Measurements from ENCODE around the gene TCF7.
A peak's percentile ranks its signal among the peaks of the same experiment; 100 is the strongest.

TCF7 gene

DNA sequence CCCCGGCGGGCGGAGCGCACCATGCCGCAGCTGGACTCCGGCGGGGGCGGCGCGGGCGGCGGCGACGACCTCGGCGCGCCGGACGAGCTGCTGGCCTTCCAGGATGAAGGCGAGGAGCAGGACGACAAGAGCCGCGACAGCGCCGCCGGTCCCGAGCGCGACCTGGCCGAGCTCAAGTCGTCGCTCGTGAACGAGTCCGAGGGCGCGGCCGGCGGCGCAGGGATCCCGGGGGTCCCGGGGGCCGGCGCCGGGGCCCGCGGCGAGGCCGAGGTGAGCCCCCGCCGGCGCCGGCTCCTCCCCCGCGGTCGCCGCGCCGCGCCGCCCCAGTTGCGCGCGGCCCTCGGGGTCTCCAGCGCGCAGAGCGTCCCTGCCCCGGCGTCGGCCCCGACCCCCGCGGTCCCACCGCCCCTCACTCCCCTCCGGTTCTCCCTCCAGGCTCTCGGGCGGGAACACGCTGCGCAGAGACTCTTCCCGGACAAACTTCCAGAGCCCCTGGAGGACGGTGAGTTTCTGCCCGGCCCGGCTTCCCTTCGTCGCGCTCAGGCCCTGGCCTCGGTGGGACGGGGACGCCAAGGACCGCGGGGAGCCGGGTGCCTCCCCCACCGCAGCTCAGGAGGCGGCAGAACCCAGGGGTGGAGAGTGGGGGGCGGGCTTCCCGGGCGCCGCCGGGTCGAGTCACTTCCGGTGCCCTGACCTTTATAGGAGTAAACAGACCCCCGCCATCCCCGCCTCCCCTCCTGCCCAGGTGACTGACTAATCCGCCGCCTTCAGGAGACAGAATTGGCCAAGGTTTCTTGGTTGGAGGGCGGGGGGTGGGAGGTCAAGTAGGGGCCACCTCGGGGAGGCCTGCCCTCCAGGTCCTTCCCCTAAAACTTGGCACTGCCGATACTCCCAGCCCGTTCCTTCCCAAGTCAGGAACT lies 665 bp downstream of the TCF7 start:
- peak; percentile 53 to 74 (median 62) for DNase-seq

DNA sequence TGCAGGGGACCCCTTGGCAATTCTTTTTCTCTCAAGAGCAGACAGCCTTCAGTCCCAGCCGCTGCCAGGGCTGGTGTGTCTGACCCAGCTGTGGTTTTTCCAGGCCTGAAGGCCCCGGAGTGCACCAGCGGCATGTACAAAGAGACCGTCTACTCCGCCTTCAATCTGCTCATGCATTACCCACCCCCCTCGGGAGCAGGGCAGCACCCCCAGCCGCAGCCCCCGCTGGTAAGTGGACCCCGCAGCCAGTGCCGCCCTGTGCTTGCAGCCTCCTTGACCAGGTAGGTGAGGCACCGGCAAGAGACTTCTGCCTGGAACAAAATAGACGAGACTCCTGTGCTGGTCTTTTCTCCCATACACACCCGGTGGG lies 1.3 kb downstream of the TCF7 start:
- peak in 1 of 6 experiments; percentile 61 for DNase-seq

DNA sequence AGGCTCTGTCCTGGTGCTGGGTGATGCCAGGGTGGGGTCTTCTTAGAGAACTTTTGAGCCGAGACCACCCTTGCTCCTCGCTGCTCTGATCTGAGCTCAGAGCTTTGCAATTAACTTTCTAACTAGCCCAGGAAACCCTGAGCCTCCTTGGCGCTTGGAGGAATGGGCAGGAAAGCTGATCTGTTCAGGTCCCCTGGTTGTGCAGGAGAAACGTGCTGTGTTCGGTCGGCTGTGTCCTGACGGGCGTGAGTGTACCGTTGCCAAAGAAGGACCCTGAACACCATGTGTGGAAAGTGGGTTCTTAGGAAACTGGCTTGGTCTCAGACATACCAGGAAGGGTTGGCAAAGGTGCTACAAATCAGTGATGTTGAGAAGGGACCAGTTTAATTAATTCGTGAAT lies 1.8 kb downstream of the TCF7 start:
- no peak for DNase-seq

DNA sequence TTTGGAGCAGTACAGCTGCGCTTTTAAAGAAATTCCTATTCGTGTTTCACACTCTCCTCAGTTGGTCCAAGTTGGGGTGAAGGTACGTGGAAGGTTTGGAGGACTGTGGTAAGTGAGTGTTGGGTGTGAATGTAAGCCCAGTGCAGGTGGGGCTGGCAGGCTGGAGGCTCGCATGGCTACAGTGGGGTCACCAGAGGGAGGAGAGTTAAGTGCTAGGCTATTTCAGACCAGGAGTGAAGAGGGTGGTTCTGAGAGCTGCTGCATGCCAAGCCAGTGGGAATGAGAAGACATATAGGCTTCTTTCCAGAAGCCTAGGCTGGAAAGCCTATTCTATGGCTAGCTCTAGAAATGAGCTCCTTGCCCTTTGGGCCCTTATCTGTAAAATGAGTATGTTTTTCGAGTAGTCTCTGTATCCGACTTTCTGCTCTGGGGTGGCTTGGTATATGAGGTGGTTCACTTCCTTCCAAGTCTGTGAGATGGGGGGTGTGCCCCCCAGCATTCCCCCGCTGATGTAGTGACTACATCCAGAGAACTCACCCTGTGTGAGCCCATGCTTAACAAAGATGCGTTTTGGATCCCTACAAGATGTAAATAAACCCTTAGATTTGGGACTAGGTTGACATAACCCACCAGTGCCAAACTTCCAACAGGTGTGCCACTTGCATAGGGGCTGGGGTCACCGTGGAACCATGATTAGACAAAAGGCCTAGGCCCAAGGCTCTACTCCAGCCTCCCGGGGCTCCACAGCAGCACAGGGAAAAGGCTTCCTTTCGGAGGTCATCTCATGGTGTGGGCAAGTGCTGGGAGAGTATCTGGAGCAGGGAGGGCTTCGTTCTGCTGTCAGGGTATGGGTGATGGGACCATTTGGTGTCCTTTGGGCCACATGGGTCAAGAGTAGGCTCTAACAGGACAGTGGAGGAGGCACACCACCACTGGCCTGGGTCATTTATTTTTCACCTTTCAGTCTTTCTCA lies 2.6 kb downstream of the TCF7 start:
- DNase-seq: peak in 2 of 6 experiments; percentile 32 to 42

DNA sequence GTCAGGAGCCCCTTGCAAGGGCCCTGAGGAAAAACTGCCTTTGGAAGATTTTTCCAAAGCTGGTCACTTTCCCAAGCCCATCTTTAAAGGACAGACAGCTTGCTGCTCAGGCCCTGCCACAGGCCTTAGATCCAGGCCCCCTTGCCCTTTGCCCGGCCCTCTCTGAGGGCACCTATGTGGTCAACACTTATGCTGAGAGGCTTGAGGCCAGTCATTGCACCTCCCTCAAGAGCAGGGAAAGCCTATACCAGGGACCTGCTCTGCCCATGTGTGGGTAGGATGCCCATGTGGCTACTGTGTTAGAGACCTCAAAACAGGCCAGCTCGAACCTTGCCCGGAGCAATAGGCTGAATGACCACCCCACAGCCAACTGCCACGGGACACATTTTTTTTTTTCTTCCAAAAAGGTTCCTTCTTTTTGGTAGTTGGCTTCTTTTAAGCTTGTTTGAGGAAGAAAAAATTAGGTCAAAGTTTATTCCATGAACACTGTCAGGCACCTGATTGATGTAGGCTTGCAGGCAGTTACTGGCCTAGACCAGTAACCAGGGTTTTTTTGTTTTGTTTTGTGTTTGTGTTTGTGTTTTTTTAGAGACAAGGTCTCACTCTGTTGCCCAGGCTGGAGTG lies 3.8 kb downstream of the TCF7 start:
- DNase-seq: no peak

DNA sequence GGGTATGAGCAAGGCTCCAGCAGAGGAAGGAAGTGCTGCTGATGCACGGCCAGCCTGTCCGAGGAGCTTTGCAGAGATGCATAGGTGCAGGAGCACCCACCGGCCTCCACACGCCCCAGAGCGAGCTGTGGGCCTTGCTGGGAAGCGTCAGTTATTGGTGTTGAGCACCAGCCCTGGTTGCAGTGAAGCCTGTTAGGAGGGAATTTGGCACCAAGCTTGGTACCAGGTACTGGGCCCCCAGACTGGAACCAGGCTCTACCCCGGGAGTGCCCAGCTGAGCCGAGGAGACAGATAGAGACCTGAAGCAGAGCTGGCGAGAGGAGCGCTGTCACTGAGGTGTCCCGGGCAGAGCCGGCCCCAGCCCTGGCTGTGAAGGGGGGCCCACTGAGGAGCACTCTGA lies 5.2 kb downstream of the TCF7 start:
- peak in 2 of 6 experiments; percentile 27 to 32 for DNase-seq

DNA sequence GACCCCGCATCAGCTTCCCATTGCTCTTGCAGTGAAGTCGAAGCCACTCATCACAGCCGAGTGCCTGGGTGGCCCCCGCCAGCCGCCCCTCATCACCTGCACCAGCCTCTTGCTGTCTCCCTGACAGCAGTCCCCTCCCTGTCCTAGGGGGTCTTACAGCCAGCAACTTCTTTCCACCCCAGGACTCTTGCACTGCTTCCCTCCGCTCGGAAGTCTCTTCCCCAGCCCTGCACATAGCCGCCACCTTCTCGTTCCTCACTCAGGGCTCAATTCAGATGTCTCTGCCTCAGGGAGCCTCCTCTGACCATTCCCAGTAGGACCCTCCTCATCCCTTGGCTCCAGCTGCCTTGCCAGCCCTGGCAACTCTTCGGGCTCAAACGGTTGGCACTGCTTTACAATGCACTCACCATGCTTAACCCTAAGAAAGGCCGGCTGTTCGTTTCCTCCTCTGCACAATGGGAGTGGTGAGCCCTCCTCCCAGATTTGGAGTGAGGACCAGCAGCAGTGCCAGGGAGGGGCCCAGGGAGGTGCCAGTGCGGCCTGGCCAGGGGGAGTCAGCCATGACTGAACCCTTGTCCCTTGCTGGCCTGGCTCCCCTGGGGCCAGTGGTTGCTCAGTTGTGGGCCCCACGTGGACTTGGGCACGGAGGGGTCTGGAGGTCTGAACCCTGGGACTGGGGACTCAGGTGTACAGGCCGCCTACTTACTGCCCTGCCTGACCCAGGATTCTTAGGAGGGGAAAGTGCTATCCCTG lies 6.1 kb downstream of the TCF7 start:
- DNase-seq: peak in 1 of 6 experiments; percentile 33

DNA sequence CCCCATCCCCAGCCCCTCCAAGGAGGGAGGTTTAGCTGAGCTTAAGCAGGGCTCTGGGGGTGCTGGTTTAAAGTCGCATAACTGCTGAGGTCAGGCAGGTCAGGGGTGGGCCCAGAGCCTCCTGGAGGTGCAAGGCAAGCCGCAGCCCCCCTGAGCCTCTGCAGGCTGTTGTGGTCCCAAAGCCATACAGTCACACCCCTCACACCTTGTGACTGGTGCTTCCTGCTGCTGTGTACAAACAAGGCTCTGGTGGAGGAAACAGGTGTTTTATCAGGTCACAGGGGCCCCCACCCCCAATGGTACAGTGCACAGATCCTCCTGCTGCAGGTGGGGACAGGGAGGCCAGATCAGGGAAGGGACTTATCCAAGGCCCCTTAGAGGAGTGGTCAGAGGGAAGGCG lies 8.0 kb downstream of the TCF7 start:
- DNase-seq: peak; percentile 46 to 62 (median 56)

DNA sequence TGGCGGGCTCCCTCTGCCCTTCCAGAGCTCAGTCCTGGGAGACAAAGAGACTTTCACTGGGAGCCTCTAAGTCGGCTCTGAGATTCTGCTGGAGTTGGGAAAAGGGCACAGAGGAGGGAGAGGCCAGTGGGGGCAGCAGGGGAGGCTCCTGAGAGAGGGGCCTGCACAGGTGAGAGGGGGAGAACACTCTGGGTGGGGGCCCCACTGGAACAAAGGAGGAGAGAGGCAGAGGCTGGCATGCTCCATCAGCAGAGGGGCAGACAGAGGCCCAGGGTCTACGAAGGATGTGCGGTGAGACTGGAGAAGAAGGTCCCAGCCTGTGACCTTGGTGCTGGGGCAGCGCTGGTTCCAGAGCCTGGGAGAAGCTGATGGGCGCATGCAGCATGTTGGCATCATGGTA lies 8.9 kb downstream of the TCF7 start:
- no peak for DNase-seq

DNA sequence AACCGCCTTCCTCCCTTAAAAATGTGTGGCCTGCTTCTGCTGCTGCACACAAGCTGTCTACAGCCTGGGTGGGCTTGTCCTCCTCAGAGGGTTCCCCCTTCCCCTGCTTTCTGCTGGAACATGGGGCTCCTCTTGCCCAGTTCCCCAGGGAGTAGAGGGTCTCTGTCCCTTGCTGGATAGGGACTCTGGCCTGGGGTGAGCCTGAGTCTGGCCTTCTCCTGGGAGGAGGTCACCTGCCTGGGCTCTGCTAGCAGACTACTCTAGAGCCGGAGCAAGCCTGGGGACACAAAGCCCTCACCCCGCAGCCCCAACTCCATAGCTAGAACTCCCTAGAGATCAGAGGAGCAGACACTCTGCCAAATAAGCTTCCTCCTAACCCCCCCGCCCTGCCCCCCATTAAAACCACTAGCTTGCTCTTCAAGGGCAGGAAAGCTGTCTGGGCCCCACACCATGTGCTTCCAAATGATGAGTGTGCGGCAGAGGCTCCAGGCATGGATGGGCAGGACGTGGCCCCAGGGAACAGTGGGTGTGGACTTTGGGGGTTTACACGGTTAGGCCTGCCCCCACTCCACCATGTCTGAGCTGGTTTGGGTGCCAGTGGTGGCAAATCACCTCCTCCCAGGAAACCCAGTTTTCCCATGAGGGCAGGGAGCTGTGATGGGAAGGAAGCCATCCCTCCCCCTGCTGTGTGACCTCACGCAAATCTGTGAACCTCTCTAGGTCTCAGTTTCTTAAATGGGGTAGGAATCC lies 10.0 kb downstream of the TCF7 start:
- DNase-seq: peak; percentile 63 to 71 (median 66)

DNA sequence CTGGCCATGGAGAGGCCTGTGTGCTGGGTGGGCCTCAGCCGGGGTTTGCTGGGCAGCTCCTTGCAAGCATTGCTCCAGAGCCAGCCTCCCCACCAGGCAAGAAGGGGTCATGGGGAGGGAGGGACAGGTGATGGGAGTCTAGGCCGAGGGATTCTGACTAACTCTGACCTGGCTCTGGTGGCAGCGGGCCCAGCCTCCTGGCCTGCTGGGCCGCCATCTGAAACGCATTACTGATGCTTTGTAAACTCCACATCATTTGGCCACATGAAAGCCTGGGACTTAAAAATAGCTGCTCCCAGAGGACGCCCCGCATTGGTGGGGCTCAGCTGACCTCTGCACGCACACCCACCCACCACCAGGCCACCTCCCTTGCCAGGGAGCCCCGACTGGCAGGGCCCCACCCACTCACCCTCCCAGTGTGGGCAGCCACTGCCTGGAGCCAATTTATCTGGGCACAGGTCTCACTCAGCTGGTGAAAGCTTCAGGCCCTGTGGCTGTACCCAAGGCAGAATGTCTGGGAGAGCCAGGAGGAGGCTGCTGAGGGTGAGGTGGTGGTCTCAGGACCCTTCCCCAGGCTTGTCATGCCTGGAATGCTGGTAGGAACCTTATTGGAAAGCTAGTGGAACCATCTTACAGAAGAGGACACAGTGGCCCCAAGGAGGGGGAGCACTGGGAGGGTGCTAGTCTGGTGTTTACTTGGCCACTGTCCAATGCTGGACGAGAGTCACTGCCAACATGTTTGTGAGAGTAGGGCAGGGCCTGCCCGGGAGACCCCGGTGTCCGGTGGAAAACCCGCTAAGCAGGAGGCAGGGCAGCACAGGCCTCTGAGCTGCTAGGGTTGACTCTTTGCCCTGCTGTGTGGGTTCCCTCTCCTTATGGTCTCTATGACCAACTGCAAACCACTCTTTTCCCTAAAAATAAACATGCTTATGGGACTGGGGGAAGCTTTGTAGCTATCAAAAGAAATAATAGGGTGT lies 10.8 kb downstream of the TCF7 start:
- peak in 2 of 6 experiments; percentile 33 to 36 for DNase-seq

DNA sequence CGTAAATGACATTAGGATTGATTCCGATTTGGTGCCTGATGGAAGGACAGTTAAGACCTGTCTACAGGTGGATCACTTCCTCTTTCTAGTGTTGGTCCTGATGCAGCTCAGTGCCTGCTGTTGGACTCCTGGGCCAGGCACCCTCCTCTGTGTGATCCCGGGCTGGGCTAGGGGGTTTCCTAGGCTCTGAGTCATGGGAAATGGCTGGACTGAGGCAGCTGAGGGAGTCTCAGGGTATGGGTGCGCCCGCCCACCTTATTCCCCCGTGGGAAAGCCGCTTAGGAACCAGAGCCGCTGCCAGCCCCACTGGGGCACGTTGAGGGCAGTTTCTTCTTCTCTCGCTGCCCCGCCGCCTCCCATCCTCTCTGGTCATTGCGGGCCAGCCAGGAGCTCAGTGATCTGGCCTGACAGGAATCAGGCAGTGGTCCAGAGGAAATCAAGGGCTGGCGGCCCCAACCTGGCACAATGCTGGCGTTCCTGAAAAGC lies 12.9 kb downstream of the TCF7 start:
- DNase-seq: peak in 3 of 6 experiments; percentile 54 to 65 (median 64)

DNA sequence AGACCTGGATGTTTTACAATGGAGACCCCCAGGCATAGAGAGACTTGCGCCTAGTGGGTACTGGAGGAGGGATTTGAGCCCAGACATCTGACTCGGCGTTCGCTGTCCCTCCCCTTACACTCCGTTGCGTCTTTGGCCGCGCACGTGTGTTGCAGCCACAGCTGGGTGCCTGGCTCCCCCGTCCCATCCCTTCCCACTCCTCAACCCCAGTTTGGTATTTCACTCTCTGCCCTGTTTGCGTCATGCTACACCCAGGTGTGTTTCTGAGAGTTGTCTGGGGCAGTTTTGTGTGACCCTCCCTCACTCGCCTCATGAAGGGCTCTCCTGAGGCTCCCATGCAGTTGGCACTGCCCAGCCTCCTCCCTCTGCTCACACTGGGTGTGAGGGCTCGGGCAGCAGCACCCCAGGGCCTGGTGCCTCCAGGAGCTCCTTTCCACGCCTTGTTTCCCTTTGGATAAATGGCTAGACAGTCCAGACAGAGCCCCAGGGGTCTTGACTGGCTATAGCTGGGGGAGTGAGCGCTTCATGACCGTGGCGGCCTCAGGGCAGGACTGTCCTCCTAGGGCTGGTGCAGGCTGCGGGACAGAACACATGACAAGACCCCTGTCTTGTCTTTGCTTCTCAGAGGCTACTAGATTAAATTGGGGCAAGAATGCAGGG lies 13.6 kb downstream of the TCF7 start:
- peak in 2 of 6 experiments; percentile 27 to 41 for DNase-seq

DNA sequence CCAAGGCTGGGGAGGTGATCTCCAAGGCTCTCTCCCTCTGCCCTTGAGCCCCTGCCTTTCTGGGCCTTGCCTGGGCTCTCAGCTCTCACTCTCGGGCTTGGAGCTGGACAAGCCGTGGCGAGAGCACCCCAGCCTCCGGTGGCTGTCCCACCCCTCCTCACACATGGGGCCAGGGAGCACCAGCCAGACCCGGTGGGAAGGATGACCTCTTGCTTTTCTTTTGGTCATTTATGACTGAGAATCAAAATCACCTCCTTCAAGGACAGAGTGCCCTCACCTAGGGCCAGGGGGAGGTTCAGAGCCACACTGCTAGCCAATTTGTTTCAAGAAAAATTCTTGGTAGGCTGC lies 14.1 kb downstream of the TCF7 start:
- DNase-seq: no peak

DNA sequence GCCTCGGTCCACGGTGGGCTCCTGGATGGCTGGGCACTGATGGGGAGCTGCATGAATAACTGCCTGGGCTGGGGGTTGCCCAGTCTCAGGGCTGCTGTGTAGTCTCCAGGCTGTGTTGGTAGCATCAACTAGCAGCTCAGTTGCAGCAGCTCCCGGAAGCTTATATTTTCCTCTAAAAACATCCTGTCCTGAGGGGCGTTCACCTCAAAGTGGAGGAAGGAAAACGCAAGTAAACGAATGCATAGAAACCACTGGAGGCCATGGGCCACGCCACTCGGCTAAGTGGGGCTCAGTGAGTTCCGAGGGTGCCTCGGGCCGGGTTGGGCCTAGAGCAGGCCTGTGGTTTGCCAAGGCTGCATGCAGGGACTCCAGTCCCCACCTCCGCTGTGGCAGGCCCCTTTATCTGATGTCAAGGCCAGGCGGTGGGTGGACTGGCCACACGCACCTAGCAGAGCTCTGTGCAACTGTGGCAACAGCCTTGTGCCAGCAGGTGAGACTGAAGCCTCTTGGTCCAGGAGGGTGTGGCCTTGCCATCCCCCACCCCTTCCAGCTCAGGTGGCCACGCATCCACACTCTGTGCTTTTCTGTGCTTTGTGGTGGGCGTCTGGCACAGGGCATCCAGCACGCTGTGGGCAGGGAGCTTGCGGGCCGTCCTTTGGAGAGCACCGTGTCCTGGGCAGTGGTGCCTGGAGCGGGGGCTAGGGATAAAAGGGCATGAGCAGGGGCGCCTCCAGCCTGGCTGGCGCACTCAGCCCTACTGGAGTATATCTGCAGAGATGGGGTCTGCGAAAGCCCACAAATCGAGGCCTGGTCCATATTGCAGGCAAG lies 15.1 kb downstream of the TCF7 start:
- DNase-seq: peak; percentile 36 to 68 (median 56)

DNA sequence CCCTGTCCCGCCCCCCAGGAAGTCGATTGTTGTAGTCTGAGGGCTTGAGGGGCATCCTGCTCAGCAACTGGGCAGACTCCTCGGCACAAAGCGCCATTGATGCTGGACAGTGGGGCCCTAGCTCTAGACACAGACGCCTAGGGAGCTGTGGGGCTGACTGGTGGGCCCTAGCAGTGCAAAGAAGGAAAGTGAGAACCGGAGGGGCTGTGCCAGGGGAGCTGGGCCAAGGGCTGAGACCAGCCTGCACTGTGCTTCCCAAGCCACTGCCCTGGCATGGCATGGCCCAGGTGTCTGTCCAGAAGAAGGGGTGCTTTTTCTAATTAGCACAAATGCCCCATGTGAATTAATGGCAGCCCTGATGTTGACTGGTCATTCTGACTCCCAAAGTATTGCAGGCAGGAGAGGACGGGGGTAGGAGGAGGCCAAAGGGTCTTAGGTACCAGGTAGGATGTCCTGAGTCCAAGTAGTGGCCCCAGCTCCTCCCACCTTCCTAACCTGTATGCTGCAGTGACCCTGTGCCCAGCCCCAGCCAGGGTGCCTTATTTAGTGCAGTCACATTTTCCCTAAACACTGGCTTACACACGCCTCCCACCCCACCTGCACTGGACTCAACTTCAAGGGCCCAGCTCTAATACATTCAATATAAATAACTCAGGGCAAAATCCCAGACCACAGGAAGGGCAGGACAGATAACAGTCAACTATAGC lies 15.9 kb downstream of the TCF7 start:
- peak in 1 of 6 experiments; percentile 11 for DNase-seq

DNA sequence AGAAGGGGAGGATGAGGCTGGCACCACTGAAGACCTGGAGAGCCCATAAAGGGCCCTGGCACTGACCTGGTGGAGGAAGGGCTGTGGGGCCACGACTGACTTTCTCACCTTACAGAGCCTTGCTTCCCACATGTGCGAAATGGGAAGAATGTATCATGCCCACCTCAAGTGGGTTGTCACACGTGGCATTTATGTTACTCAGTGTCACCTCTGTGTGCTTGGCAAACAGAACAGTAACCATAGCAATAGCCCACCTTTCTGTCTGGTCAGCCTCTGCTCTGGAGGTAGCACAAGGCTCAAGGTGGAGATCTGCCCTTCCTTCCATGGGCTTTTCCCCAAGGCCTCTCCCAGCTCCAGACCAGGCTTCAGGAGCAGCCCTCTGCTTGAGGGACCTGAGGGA lies 16.7 kb downstream of the TCF7 start:
- DNase-seq: peak in 1 of 6 experiments; percentile 35
